ENCODE results near the gene PMPCA.

GRCh38 chr9:136467766-136468165, 57.3 kb downstream of the PMPCA start:
- TF ChIP-seq TAF1 (IDR thresholded peaks at IDR 0.05; ENCODE audit: low read depth) (no peak), ZBTB7A (IDR thresholded peaks at IDR 0.05; ENCODE audit: low read depth) (no peak), NFIC (IDR thresholded peaks at IDR 0.05) (no peak), MAX (IDR thresholded peaks at IDR 0.05) (no peak), FOXM1 (IDR thresholded peaks at IDR 0.05; ENCODE audit: borderline replicate concordance, low read depth) (no peak), EP300 (IDR thresholded peaks at IDR 0.05; ENCODE audit: borderline replicate concordance) (no peak), CREB1 (IDR thresholded peaks at IDR 0.05; ENCODE audit: low read depth) (no peak), REST (IDR thresholded peaks at IDR 0.05; ENCODE audit: low read depth) (no peak), CEBPB (IDR thresholded peaks at IDR 0.05) (no peak), YY1 (IDR thresholded peaks at IDR 0.05; ENCODE audit: low read depth) (no peak), RAD21 (IDR thresholded peaks at IDR 0.05; ENCODE audit: low read depth) (no peak), USF1 (IDR thresholded peaks at IDR 0.05) (no peak)

Measured in Ishikawa (cell line).